HG03135 (cell line): ENCODE data around the gene TMEM238.

Source experiments
- ATAC-seq: cut with Tn5 transposase; IDR thresholded peaks from one replicate; pipeline ENCODE4 v1.9.1; 2021; ENCODE audit warnings: mild to moderate bottlenecking, moderate library complexity; ENCODE audit not compliant: unreplicated experiment

Gene TMEM238

DNA sequence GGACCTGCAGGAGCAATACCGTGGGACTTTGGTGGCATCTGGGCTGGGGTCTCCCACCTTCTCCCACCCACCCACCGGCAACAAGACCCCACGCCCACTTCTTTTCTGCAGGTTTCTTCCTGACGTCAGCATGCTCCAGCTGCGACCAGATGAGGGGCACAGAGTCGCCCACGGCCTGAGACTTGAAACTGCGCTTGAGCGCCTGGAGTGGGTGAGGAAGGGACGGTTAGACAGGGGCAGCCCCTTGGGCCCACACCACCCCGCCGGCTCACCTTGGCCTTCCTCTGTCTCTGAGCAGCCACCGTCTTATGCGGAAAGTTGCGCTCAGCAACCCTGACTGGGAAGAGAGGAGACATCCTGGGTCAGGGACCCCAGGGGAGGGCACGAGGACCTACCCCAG lies 23.2 kb downstream of the TMEM238 start:
- no peak for ATAC-seq

DNA sequence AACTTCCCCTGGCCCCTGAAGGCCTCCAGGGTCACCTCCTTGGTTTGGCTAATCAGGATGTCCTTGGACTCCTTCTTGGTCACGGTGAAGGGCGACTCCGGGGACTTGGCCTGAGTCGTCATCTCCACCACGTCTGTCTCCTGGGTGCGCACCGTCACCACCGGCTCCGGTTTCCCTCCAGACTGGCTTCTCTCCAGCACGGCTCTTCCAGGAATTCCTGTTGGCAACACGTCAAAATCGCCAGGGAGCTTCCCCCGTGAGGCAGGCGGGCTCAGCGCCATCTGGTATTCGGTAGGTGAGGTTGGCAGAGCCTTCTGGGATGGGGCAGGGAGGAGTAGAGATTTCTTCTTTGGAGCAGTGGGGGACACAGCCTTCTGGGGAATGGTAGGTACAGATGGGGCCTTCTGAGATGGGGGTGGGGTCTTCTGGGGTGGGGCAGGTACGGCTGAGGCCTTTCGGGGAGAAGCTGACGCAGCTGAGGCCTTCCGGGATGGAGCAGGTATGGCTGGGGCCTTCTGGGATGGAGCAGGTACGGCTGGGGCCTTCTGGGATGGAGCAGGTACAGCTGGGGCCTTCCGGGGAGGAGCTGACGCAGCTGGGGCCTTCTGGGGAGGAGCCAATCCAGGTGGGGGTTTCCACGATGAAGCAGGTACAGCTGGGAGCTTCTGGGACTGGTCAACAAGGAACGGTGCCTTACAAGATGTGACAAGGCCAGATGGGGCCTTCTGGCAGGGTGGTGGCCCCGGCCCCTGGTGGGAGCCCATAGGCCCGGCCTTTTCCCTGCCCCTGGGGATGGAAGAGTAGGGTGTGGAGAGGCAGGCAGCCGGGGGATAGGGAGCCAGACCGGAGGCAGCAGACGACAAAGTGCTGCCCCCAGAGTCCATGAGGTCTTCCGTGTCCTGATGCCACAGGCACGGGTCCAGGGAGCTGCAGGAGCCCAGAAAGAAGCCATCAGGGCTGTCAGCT lies 24.9 kb downstream of the TMEM238 start:
- ATAC-seq = no peak

GRCh38 chr19:55358493-55358892 lies 25.6 kb downstream of the TMEM238 start:
- ATAC-seq = no peak

DNA sequence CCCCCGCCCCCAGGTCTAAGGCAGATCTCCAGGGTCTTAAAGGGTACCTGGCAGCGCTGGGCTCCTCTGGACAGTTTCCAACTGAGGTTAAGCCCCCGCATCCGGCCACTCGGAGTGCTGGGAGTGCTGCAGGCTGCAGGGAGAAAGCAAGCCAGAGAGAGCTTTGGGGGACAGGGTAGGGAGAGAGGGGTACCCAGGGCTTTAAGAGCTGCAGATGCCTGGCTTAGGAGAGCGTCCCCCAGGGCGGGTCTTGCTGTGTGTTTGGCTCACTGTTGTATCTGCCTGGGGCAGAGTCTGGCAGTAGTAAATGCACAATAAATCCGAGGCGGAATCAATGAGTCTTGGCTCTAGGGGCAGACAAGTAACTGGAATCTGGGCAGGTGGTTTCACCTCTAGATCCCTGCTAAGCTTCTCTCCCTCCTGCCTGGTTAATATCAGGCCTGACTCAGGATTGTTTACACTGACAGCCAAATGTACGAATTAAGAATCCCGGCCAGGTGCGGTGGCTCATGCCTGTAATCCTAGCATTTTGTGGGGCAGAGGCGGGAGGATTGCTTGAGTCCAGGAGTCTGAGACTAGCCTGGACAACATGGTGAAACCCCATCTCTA lies 28.8 kb downstream of the TMEM238 start:
- ATAC-seq = no peak

DNA sequence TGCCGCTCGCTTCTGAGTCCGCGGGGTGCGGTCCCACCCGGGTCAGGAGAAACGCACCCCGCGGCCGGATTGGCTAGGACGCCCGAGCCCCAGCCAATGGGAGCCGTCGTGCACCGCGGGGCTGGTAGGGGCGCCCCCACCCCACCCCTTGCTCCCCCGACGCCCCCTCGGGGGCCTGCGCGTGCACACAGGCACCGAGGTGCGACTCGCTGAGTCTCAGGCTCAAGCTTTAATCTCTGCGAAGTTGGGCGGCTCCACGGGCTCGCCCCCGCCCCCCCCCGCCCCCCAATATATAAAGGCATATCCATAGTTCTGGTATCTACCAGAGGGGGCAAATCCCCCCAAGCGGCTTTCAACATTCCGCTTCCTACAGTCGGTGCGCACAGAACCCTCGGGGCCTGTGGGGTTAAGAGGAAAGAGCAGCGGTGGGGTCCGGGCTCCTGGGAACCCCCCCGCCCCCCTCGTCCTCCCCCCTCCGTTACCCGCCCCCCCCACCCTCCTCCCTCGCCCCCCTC lies 29.3 kb downstream of the TMEM238 start, which contains the start of gene COX6B2:
TSS of gene COX6B2 (minus strand) at position 22 of the 515 bp plus-strand sequence. CDS start 198 bp downstream, outside the sequence.
- no peak for ATAC-seq

DNA sequence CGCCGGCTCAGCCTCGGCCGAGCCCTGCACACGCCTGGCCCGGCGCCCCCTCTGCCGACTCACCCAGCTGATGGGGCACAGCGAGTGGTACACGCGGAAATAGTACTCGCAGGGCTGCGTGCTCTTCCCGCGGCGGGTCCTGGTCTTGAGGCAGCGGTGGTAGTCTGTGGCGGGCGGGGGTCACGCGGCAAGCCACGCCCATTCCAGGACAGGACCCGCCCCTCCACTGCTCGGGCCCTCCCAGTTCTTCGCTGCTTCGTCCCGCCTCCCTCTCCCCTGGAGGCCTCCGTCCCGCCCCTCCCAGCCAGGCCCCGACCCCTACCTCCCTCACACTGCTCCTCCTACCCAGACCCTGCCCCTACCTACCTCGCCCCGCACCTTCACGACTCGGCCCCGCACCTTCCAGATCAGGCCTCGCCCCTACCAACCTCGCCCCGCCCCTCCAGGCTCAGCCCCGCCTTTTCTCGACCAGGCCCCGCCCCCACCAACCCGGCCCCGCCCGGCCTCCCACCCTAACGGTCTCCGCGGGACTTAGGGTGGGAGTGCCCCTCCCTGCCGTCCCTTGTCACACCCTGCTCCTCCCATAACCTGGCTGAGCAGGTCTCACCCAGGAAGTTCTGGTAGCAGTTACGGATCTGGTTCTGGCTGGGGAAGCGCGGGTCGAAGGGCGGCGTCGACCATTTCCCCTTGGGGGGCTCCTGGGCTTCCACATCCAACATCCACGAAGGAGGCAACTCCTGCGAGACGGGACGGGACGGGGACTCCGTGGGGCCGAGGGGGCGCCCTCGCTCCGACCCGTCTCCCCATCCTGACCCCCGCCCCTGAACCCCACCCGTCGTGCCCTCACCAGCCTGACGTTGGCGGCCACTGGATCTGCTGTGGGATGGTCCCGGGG lies 30.0 kb downstream of the TMEM238 start:
- no peak for ATAC-seq

DNA sequence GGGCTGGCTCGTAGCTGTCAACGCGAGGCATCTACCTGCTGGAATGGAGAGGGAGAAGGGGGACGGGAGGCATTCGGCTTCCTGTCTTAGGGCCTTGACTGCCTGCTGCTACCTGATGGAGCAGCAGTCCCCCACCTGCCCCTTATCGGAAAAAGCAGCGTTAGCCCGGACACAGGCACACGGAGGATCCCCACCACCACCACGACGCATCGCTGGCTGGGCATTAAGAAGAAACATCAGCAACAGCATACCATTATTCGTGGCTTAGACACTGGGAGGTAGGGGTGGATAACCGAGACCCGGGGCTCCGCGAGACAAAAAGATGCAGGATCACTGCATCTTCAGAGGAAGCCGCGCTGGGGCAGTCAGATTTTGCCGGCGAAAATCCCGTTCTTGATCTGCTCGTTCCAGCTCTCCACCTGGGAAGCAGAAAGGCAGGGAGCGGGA lies 30.7 kb downstream of the TMEM238 start:
- no peak for ATAC-seq

DNA sequence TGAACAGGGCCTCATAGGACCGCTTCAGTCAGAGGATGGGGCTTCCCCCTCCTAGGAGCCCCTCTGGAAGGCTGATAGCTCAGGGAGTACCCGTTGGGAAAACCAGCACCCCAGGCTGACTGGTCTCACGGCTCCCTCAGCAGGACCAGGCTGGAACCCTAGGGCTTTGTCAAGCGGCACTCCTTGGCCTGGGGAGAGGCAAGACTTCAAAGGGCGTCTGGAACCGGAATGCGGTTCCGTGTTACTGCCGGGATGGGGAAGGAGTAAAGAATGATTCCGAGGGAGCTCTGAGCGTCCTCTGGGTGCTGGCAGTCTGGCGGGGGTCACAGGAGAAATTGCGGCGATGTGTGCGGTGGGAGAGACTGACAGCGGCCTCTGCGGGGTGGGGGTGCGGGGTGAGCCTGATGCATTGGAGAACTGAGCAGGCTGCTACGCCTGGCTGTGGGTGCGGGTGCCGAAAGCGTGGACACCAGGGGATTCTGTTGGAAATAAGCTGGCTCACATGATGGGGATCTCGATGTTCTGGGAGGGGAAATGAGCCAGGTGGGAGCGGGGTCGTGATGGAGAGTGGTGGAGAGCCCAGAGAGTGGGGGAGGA lies 31.4 kb downstream of the TMEM238 start:
- no peak for ATAC-seq

DNA sequence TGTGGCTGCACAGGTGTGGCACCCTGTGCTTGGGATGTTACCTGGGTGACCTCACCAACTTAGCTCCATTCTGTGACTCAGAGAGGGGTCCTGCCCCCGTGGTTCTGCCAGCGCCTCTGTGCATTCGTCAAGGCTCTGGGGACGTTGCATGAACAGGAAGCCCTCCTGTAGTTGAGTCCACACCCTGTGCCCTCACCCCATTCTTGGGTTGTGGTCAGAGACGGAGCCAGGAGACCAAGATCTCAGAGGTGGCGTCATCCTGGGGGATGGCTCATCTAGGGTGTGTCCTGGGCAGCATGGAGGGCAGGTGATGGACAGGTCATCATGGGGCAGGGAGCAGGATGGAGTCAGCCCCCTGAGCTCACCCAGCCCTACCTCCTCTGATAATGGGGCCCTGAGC lies 32.1 kb downstream of the TMEM238 start:
- no peak for ATAC-seq

DNA sequence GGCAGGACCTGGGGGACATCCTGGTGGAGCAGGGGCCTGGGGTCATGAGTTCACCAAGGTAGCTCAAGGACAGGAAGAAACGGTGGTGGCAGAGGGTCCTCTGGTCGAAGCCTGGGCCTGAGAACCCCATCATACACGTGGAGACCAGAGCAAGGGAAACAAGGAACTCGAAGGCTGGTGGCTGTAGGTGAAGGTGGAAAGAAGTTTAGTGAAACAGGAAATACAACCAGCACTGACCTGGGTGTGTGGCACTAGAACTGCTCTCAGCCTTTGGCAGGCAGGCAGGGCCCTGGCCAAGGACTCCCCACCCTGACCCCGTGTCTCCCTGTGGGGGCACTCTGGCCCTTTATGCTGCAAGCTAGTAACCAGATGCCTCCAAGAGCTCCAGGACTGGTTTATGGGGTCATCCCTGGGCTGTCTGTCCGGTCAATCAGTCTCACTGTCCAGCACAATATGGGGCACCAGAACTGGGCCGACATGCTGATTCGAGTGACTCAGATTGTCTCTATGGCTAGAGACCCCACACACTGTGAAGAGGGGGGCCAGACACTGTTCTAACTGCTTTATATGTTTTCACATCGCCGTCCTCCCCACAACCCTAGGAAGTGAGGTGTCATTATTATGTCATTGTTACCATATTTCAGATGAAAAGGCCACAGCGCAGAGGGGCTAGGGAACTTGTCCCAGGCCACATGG lies 33.3 kb downstream of the TMEM238 start:
- no peak for ATAC-seq

- ATAC-seq = no peak
Measured at GRCh38 chr19:55348317-55349034, 35.6 kb downstream of the TMEM238 start.

DNA sequence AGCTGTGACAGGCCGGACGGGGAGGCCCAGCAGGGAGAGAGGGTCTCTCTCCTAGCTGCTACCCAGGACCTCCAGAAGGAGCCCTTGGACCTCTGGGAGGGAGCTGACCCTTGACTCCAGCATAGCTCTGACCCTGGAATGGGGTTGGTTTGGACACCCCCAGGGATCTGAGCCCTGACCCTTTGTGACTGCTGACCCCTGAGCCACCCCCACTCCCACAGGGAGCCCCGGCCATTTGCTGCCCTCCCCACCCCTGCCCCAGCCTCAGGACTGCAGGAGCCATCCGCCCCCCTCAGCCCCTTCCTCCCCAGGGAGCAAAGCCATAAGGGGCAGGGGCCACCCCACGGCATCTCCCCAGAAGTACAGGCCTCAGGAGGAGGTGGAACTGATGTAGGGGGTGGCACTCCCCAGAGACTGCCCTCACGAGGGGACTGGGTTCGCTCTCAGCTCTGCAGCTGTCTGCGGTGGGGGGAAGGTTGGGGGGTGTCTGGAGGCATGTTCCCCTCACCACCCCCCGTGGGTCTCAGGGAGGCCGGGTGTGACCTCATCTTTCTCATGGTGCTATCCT lies 36.6 kb downstream of the TMEM238 start:
- no peak for ATAC-seq

DNA sequence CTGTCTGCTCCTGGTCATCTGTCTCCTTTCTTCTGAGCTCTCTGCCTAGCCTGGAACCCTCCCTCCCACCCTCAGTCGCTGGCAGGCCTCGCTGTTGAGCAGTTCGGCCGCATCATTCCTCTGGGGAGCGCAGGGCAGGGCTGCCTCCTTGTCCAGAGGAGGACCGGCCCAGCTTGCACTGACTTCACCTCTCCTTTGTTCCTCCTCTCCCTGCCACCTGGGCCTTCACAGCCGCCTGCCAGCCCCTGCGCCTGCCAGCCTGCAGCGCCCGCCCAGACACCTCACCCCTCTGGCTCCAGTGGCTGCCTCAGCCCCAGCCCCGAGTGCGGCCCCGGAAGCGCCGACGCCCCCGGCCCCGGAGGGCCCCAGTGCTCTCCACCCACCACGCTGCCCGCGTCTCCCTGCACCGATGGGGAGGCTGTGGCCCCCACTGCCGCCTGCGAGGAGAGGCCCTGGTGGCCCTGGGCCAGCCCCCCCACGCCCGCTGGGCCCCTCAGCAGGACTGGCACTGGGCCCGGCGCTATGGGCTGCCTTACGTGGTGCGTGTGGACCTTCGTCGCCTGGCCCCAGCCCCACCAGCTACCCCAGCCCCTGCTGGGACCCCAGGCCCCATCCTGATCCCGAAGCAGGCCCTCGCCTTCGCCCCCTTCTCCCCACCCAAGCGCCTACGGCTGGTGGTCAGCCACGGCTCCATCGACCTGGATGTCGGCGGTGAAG lies 37.2 kb downstream of the TMEM238 start:
- ATAC-seq = no peak

- ATAC-seq = no peak
Measured at GRCh38 chr19:55345818-55346724, 38.0 kb downstream of the TMEM238 start.

DNA sequence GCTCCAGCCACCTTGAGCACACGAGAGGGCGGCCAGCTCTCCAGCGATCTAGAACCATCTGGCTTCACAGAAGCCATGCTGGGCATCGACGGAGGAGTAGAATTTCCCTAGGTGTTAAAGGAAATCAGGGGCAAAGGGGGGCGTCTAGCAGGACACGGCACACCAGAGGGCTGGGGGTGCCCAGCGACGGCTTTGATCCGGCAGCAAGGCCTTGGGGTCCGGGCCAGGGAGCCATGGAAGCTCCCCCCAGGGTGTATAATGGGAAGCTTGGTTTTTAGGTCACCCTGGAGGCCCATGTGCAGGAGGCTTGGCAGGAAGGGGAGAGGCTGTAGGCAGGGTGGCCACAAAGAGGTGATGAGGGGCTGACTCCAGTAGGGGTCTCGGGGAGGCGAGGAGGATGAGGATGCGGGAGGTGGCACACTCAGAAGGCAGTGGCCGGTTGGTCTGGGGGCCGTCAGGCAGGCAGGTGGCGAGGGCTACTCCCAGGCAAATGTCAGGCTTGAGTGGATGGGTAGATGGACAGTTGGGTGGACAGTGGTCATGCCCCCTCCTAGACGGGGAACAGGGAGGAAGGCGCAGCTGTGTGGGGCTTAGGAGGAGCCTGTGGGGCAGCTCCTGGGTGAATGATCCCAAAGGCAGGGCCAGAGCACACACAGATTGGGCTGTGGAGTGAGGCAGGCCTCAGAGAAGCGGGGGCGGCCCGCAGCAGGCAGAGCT lies 38.8 kb downstream of the TMEM238 start:
- no peak for ATAC-seq

GRCh38 chr19:55344444-55344843 lies 39.6 kb downstream of the TMEM238 start:
- no peak for ATAC-seq
